Ishikawa (cell line): ENCODE measurements around the gene TTC9B.

Experiments
- CEBPB ChIP-seq: IDR thresholded peaks from 2 replicates; pipeline ENCODE4 v1.6.1; 2012
- CREB1 ChIP-seq: IDR thresholded peaks from 2 replicates; pipeline ENCODE4 v1.6.1; 2012; ENCODE audit warnings: low read depth
- EGR1 ChIP-seq: IDR thresholded peaks from 2 replicates; pipeline ENCODE4 v1.6.1; 2012
- EP300 ChIP-seq: IDR thresholded peaks from 2 replicates; pipeline ENCODE4 v1.6.1; 2012; ENCODE audit warnings: borderline replicate concordance
- FOXM1 ChIP-seq: IDR thresholded peaks from 2 replicates; pipeline ENCODE4 v1.6.1; 2012; ENCODE audit warnings: low read depth, borderline replicate concordance
- MAX ChIP-seq: IDR thresholded peaks from 2 replicates; pipeline ENCODE4 v1.6.1; 2012
- NFIC ChIP-seq: IDR thresholded peaks from 2 replicates; pipeline ENCODE4 v1.6.1; 2012
- RAD21 ChIP-seq: IDR thresholded peaks from 2 replicates; pipeline ENCODE4 v1.6.1; 2012; ENCODE audit warnings: low read depth
- TAF1 ChIP-seq: IDR thresholded peaks from 2 replicates; pipeline ENCODE4 v1.6.1; 2012; ENCODE audit warnings: low read depth, mild to moderate bottlenecking
- TCF12 ChIP-seq: IDR thresholded peaks from 2 replicates; pipeline ENCODE4 v1.6.1; 2012; ENCODE audit warnings: low read depth
- TEAD4 ChIP-seq: IDR thresholded peaks from 2 replicates; pipeline ENCODE4 v1.6.1; 2012
- USF1 ChIP-seq: IDR thresholded peaks from 2 replicates; pipeline ENCODE4 v1.6.1; 2012
- YY1 ChIP-seq: IDR thresholded peaks from 2 replicates; pipeline ENCODE4 v1.6.1; 2012; ENCODE audit warnings: low read depth
- ZBTB7A ChIP-seq: IDR thresholded peaks from 2 replicates; pipeline ENCODE4 v1.6.1; 2012; ENCODE audit warnings: low read depth
- TF ChIP-seq, protein P1 (sequence below): IDR thresholded peaks from 2 replicates; pipeline ENCODE4 v1.6.1; 2012; ENCODE audit warnings: low read depth, mild to moderate bottlenecking

TTC9B gene

GRCh38 chr19:40242480-40242879, 24.3 kb upstream of the TTC9B start:
- TF ChIP-seq FOXM1 (no peak), USF1 (no peak), CREB1 (no peak), TCF12 (no peak), RAD21 (no peak), MAX (no peak), EGR1 (no peak), TAF1 (no peak), CEBPB (no peak), EP300 (no peak)

DNA sequence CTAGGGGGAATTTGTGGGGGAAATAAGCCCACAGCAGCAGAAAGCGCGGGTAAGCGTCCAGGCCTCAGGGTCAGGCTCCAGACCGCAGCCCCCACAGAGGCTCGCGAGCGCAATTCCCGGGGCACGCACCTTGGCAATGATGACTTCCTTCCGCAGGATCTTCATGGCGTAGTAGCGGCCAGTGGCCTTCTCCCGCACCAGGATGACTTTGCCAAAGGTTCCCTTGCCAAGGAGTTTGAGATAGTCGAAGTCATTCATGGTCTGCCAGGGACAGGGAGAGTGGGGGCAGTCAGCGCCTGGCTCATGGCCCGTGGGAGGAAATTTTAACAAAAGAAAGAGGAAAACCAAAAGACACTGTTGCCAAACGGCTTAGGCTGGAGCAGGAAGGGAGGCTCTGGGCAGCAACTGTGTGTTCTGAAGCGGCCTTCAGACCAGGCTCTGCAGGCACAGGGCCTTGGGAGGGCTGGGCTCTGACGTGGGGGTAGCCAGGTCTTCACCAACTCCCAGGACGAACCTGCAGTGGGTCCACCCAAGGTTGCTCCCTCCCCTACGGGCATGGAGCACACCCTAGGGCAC, 23.7 kb upstream of the TTC9B start:
- TF ChIP-seq FOXM1 (no peak), RAD21 (no peak), TEAD4 (no peak), EP300 (no peak), CREB1 (no peak), TCF12 (no peak), YY1 (no peak), EGR1 (no peak), USF1 (no peak), MAX (no peak), NFIC (no peak), TAF1 (no peak), CEBPB (no peak)

DNA sequence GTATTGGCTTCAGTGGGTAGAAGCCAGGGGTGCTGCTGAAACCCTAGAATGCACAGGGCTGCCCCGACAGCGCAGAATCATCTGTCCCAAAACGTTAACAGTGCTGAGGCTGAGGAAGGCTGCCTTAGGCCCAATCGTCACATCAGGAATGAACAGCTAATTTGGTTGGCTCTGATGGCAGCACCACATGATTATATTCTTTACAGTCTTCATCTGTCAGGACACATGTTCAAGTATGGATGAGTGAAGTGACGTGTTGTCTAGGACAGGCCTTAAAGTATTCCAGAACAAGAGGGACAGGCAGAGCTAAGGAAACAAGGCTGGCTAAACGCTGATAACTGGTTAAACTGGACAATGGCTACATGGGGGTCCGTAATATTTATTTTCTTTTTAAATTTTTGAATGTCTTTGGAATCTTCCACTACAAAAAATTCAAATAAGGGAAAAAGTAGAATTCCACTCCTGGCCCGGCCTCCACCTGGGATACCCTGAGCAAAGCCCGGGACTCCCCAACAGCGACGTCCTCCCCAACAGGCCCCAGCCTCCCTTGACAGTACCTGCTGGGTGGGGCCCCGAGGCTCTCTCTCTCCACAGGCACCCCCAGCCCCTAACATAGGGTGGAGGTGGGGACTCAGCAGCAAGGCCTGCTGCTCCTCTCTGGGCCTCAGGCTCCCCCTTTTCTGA, 23.1 kb upstream of the TTC9B start:
- TF ChIP-seq ZBTB7A (no peak), YY1 (no peak), TCF12 (no peak), FOXM1 (no peak), MAX (no peak), TAF1 (no peak), NFIC (no peak), TEAD4 (no peak)
- TF ChIP-seq, protein P1, sequence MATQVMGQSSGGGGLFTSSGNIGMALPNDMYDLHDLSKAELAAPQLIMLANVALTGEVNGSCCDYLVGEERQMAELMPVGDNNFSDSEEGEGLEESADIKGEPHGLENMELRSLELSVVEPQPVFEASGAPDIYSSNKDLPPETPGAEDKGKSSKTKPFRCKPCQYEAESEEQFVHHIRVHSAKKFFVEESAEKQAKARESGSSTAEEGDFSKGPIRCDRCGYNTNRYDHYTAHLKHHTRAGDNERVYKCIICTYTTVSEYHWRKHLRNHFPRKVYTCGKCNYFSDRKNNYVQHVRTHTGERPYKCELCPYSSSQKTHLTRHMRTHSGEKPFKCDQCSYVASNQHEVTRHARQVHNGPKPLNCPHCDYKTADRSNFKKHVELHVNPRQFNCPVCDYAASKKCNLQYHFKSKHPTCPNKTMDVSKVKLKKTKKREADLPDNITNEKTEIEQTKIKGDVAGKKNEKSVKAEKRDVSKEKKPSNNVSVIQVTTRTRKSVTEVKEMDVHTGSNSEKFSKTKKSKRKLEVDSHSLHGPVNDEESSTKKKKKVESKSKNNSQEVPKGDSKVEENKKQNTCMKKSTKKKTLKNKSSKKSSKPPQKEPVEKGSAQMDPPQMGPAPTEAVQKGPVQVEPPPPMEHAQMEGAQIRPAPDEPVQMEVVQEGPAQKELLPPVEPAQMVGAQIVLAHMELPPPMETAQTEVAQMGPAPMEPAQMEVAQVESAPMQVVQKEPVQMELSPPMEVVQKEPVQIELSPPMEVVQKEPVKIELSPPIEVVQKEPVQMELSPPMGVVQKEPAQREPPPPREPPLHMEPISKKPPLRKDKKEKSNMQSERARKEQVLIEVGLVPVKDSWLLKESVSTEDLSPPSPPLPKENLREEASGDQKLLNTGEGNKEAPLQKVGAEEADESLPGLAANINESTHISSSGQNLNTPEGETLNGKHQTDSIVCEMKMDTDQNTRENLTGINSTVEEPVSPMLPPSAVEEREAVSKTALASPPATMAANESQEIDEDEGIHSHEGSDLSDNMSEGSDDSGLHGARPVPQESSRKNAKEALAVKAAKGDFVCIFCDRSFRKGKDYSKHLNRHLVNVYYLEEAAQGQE: no peak

DNA sequence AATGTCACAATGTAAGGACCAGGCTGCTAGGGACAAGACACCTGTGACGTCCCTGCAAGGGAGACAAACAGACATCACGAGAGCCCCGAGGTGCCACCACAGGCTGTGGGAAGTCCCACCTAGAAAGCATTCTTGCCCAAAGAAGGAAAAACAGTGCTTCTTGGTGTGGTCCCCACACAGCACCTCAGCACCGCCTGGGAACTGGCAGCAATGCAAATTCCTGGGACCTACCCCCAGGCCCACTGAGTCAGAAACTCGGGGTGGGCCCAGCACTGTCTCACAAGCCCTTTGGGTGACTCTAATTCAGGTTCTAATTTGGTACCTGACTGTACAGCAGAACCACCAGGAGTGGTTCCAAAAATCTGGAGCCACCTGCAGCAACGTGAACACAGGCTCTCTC, 22.1 kb upstream of the TTC9B start:
- TF ChIP-seq ZBTB7A (no peak), USF1 (no peak), FOXM1 (no peak), RAD21 (no peak), EP300 (no peak), CEBPB (no peak), NFIC (no peak), YY1 (no peak), CREB1 (no peak), TEAD4 (no peak), MAX (no peak), TAF1 (no peak), EGR1 (no peak), TCF12 (no peak)
- TF ChIP-seq, protein P1: no peak
